H9 (cell line): ENCODE measurements around the gene DNMT3B. TPM values are rescaled to one million over a fixed set of nuclear protein-coding genes. Genes with fewer than 3 reads are reported as not detected.
A peak's percentile ranks its signal among the peaks of the same experiment; 100 is the strongest.

Experiments
- DNase-seq: peaks from one replicate; pipeline ENCODE4 v3.0.0-alpha.2; 2017
- H2AFZ ChIP-seq: one replicate; pipeline ENCODE4 v1.6.1; 2013; ENCODE audit warnings: mild to moderate bottlenecking, low read length, control low read depth, moderate library complexity
- H2AK5ac ChIP-seq: 2 replicates; pipeline ENCODE4 v1.6.1; 2013; ENCODE audit warnings: low read length, control low read depth, mixed read lengths; ENCODE audit not compliant: insufficient read length
- H2BK120ac ChIP-seq: one replicate; pipeline ENCODE4 v1.6.1; 2013; ENCODE audit warnings: low read depth, mild to moderate bottlenecking, low read length, control low read depth, inconsistent platforms; ENCODE audit not compliant: poor library complexity, severe bottlenecking
- H2BK12ac ChIP-seq: 2 replicates; pipeline ENCODE4 v1.6.1; 2013; ENCODE audit warnings: low read length, control low read depth, mixed read lengths, low read depth; ENCODE audit not compliant: insufficient read length
- H2BK15ac ChIP-seq: 2 replicates; pipeline ENCODE4 v1.6.1; 2013; ENCODE audit warnings: low read depth, low read length, control low read depth
- H2BK20ac ChIP-seq: one replicate; pipeline ENCODE4 v1.6.1; 2013; ENCODE audit warnings: low read depth, mild to moderate bottlenecking, low read length, control low read depth, inconsistent platforms; ENCODE audit not compliant: poor library complexity, severe bottlenecking
- H2BK5ac ChIP-seq: 2 replicates; pipeline ENCODE4 v1.6.1; 2013; ENCODE audit warnings: low read length, control low read depth, mixed read lengths; ENCODE audit not compliant: insufficient read length
- H3K14ac ChIP-seq: 2 replicates; pipeline ENCODE4 v1.6.1; 2013; ENCODE audit warnings: low read length, control low read depth; ENCODE audit not compliant: insufficient read depth
- H3K18ac ChIP-seq: 2 replicates; pipeline ENCODE4 v1.6.1; 2013; ENCODE audit warnings: low read depth, mild to moderate bottlenecking, mixed read lengths, low read length, control low read depth; ENCODE audit not compliant: insufficient read length
- H3K23ac ChIP-seq: 2 replicates; pipeline ENCODE4 v1.6.1; 2013; ENCODE audit warnings: low read length, control low read depth, mixed read lengths, low read depth; ENCODE audit not compliant: insufficient read length
- H3K23me2 ChIP-seq: 2 replicates; pipeline ENCODE4 v1.6.1; 2013; ENCODE audit warnings: low read depth, mild to moderate bottlenecking, mixed read lengths, low read length, control low read depth; ENCODE audit not compliant: insufficient read length, poor library complexity, severe bottlenecking
- H3K27ac ChIP-seq: 2 replicates; pipeline ENCODE4 v1.5.1; 2013; ENCODE audit warnings: low read length, control low read depth, mixed read lengths, low read depth; ENCODE audit not compliant: insufficient read length
- H3K27me3 ChIP-seq: 2 replicates; pipeline ENCODE4 v1.6.1; 2013; ENCODE audit warnings: low read length, control low read depth, inconsistent platforms; ENCODE audit not compliant: insufficient read depth
- H3K4ac ChIP-seq: 2 replicates; pipeline ENCODE4 v1.6.1; 2013; ENCODE audit warnings: low read depth, mild to moderate bottlenecking, control low read depth, inconsistent platforms, low read length, moderate library complexity
- H3K4me1 ChIP-seq: 2 replicates; pipeline ENCODE4 v1.6.1; 2013; ENCODE audit warnings: low read length, control low read depth, inconsistent platforms; ENCODE audit not compliant: insufficient read depth
- H3K4me2 ChIP-seq: 2 replicates; pipeline ENCODE4 v1.6.1; 2013; ENCODE audit warnings: low read length, control low read depth, mixed read lengths; ENCODE audit not compliant: insufficient read length, insufficient read depth
- H3K56ac ChIP-seq: 2 replicates; pipeline ENCODE4 v1.6.1; 2013; ENCODE audit warnings: low read depth, mild to moderate bottlenecking, mixed read lengths, low read length, control low read depth; ENCODE audit not compliant: insufficient read length
- H3K79me1 ChIP-seq: 2 replicates; pipeline ENCODE4 v1.6.1; 2013; ENCODE audit warnings: low read depth, mild to moderate bottlenecking, moderate library complexity, low read length, control low read depth, inconsistent platforms; ENCODE audit not compliant: insufficient read depth, poor library complexity, severe bottlenecking
- H3K79me2 ChIP-seq: 2 replicates; pipeline ENCODE4 v1.6.1; 2013; ENCODE audit warnings: low read length, control low read depth, inconsistent platforms; ENCODE audit not compliant: insufficient read depth
- H3K9ac ChIP-seq: 2 replicates; pipeline ENCODE4 v1.6.1; 2013; ENCODE audit warnings: low read length, control low read depth, mixed read lengths; ENCODE audit not compliant: insufficient read length; ENCODE audit errors: extremely low read depth
- H3K9me3 ChIP-seq: one replicate; pipeline ENCODE4 v1.6.1; 2013; ENCODE audit warnings: low read depth, low read length, inconsistent platforms; ENCODE audit not compliant: control insufficient read depth
- H3T11ph ChIP-seq: one replicate; pipeline ENCODE4 v1.6.1; 2013; ENCODE audit warnings: mild to moderate bottlenecking, low read length, control low read depth, inconsistent platforms
- H4K20me1 ChIP-seq: one replicate; pipeline ENCODE4 v1.6.1; 2013; ENCODE audit not compliant: control insufficient read depth, insufficient read length, insufficient read depth
- H4K5ac ChIP-seq: 2 replicates; pipeline ENCODE4 v1.6.1; 2013; ENCODE audit warnings: low read depth, mild to moderate bottlenecking, mixed read lengths, low read length, control low read depth; ENCODE audit not compliant: insufficient read length
- H4K8ac ChIP-seq: replicated peaks from 2 replicates; pipeline ENCODE4 v1.6.1; 2013; ENCODE audit warnings: low read length, control low read depth, mixed read lengths, low read depth; ENCODE audit not compliant: insufficient read length
- H4K91ac ChIP-seq: 2 replicates; pipeline ENCODE4 v1.6.1; 2013; ENCODE audit warnings: low read depth, mild to moderate bottlenecking, moderate library complexity, mixed read lengths, low read length, control low read depth; ENCODE audit not compliant: insufficient read length
- H3K27ac Mint-ChIP-seq, 3 experiments: 2 replicates in 2 of 3; 3 replicates in 1 of 3; pipeline ENCODE4 v1.8.0; 2020 to 2021; ENCODE audit warnings: mixed read lengths in 3 of 3, mild to moderate bottlenecking in 1 of 3, moderate library complexity in 1 of 3
- H3K27me3 Mint-ChIP-seq: 2 replicates; pipeline ENCODE4 v1.8.0; 2021; ENCODE audit warnings: low read depth, mild to moderate bottlenecking, moderate library complexity, mixed read lengths
- H3K36me3 Mint-ChIP-seq, 3 experiments: 2 replicates in 2 of 3; 3 replicates in 1 of 3; pipeline ENCODE4 v1.8.0; 2020 to 2021; ENCODE audit warnings: low read depth in 3 of 3, mixed read lengths in 3 of 3; ENCODE audit not compliant: insufficient read depth in 1 of 3
- H3K4me1 Mint-ChIP-seq, 2 experiments: 2 replicates each; pipeline ENCODE4 v1.8.0; 2020; ENCODE audit warnings: mixed read lengths in 2 of 2
- H3K4me3 Mint-ChIP-seq, 2 experiments: 2 replicates in 1 of 2; 3 replicates in 1 of 2; pipeline ENCODE4 v1.8.0; 2020 to 2021; ENCODE audit warnings: mild to moderate bottlenecking in 2 of 2, mixed read lengths in 2 of 2, moderate library complexity in 1 of 2
- H3K9me3 Mint-ChIP-seq, 2 experiments: 2 replicates in 1 of 2; 3 replicates in 1 of 2; pipeline ENCODE4 v1.8.0; 2020; ENCODE audit warnings: mild to moderate bottlenecking in 2 of 2, mixed read lengths in 2 of 2, moderate library complexity in 1 of 2
- CTCF ChIP-seq: fragments of 200-600 bp; sonication (generic); conservative IDR thresholded peaks from 3 replicates; pipeline ENCODE4 v1.8.0; 2021; ENCODE audit warnings: antibody characterized with exemption, mild to moderate bottlenecking
- WGBS: extraction: QIAGEN DNeasy Blood & Tissue Kit; methylation state at CpG from one replicate; pipeline ENCODE4 v1.1.7; 2013; ENCODE audit warnings: missing lambda C conversion rate, low lambda C conversion rate, mixed read lengths; ENCODE audit not compliant: insufficient read length; ENCODE audit errors: extremely low coverage; 5-methylcytosine and 5-hydroxymethylcytosine counted together
- total RNA-seq: library from RNA; stranded (reverse); gene quantifications from 2 replicates; pipeline ENCODE4 v1.2.1, GENCODE V29; 2021

DNMT3B gene
- total RNA-seq, 1 experiment from 2014 or later: 980 TPM

- Histone ChIP-seq H2BK120ac (no peak overlapping the region), H4K5ac (no peak overlapping the region), H3K23me2 (no peaks in the 10 kb centered on the region), H3K4me2 (no peak overlapping the region), H3K79me2 (no peaks in the 10 kb centered on the region), H2AK5ac (no peak overlapping the region), H3K79me1 (no peaks in the 10 kb centered on the region), H3K4me1 (peaks cover 6% of the 10 kb centered on the region; the same call in 1 of the 2 replicates), H2BK12ac (no peak overlapping the region), H3K9ac (no peak overlapping the region), H2AFZ (no peak overlapping the region), H3K23ac (no peak overlapping the region), H2BK15ac (no peak overlapping the region), H3K9me3 (no peaks in the 10 kb centered on the region), H4K20me1 (peaks cover 2% of the 10 kb centered on the region), H3K14ac (no peak overlapping the region), H3K56ac (no peak overlapping the region), H3T11ph (no peak overlapping the region), H3K4ac (no peak overlapping the region), H4K91ac (no peak overlapping the region), H3K27ac (no peak overlapping the region), H2BK20ac (no peak overlapping the region), H3K27me3 (no peaks in the 10 kb centered on the region), H3K18ac (no peak overlapping the region), H4K8ac (no peak overlapping the region), H2BK5ac (no peak overlapping the region)
- WGBS: no CpG with 5 or more reads among the region's 4 CpGs
- no peak for DNase-seq
- H3K4me1 Mint-ChIP-seq: peaks cover 47 to 48% of the 10 kb centered on the region in 2 experiments
- peaks cover 4% of the 10 kb centered on the region; the same call in 1 of the 2 replicates for H3K27me3 Mint-ChIP-seq
- no peak overlapping the region for H3K4me3 Mint-ChIP-seq
- H3K36me3 Mint-ChIP-seq: peaks cover 53 to 79% (median 60%) of the 10 kb centered on the region in 3 experiments; a peak in 6 of 7 replicates
- no peaks in the 10 kb centered on the region; a peak in 1 of 5 replicates for H3K9me3 Mint-ChIP-seq
- no peak for TF ChIP-seq CTCF
- H3K27ac Mint-ChIP-seq: peak overlapping the region in 2 of 3 experiments; percentile 73 to 87; a peak in 4 of 7 replicates
Measured at GRCh38 chr20:32808438-32808837, 46.3 kb downstream of the DNMT3B start.
